Measurements from ENCODE around the gene KRT34.
"Not testable (repeated sequence)": the region's sequence is repeated elsewhere in the genome, so short reads cannot be mapped to it uniquely, and the experiment has no call there.

KRT34 gene

DNA sequence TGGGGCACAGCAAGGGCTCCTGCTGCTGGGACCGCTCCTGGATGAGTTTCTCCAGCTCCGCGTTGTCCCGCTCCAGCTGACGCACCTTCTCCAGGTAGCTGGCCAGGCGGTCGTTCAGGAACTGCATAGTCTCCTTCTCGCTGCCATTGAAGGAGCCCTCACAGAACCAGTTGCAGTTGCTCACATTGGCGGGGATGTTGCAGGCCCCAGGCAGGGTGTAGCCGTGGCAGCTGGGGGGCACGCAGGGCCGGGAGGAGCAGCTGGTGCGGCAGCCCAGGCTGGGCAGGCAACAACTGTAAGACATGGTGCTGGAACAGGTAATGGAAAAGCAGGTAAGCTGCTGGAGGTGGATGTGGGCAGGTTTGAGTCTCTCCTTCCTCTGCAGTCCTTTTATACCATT, at the start of gene KRT34:
Gene KRT34 (minus strand): TSS at position 364 of the 400 bp plus-strand sequence. CDS start 60 bp downstream, at position 304.
- not testable (repeated sequence) for DNase-seq

DNA sequence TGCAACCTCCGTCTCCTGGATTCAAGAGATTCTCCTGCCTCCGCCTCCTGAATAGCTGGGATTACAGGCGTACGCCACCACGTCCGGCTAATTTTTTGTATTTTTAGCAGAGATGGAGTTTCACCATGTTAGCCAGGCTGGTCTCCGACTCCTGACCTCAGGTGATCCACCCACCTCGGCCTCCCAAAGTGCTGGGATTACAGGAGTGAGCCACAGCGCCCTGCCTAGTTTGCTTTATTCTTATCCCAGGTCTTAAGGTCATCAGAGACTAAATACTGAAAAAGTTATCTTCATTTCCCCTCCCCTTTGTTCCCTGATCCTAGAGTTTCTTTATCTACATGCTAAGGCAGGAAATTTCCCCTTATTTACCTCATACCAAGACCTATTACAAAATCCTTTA, 48.3 kb upstream of the KRT34 start:
- DNase-seq = not testable (repeated sequence)

GRCh38 chr17:41429667-41430066, 47.6 kb upstream of the KRT34 start:
- no peak for DNase-seq

DNA sequence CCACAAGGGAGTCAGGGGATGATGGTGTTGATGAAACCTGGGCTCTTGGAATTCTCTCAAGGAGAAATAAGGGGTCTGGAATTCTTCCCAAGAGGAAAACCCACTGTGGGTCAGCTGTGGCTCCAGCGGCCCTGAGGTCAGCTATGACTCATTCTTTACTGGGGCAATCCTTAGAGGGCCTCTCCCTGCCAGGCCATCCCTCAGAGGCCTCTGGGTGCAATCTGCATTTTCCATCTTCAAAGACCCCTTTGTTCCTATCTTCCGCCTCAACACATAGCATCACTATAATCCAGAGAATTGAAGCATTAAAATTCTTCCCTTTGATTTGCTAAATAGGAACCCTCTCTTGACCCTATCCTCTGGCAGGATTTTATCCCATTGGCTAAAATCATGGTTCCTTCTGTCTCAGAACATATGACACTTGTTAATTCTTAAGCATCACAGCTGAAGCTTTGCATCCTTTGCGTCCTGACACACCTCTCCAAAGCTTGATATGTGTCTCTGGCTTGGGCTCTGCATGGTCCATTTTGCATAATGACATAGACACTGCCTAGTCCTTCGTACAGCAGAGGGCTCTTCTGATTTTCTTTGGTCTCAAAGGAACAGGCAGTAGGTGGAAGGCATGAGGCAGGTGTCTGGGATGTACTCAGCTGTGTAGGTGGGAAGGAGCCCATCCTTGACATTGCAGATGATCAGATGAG, 46.6 kb upstream of the KRT34 start:
- no peak for DNase-seq

DNA sequence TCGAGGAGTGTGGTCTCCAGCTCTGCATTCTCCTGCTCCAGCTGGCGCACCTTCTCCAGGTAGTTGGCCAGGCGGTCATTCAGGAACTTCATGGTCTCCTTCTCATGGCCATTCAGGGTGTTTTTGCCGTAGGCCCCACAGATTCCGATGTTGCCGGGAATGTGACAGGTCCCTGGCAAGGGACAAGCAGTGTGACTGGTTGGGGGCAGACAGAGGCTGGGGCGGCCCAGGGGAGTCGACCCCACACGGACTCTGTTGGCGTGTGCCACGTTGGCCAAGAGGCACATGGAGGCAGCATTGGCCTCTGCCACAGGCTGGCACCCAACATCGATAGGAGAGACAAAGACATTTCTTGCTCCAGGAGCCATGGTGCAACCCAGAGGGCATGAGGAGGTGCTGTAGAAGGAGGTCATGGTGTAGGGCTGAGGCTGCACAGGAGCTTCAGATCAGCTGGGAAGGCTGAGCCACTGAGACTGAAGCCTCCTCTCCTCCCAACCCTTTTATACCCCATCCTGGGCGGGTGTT, 42.1 kb upstream of the KRT34 start, which contains the start of gene KRT37:
Gene KRT37 (minus strand): TSS at position 475 of the 525 bp plus-strand sequence. CDS start 62 bp downstream, at position 413.
- no peak for DNase-seq

DNA sequence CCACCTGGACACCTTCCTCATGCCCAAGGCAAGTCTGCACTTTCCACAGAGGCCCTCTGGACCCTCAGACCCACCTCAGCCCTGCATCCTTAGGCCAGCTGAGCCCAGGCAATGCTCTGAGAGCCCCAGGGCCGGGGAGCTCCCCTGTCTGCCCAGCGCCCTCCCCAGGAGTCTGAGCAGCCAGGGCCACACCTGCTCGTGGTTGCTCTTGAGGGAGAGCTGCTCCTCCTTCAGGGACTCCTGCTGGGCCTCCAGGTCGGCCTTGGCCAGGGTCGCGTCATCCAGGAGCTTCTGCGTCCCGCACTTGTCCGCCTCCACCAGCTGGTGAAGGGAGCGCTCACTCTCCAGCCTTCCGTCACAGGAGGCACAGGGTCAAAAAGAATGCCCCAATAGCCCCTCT, 40.5 kb upstream of the KRT34 start:
- not testable (repeated sequence) for DNase-seq

- no peak for DNase-seq
These were observed 39.5 kb upstream of the KRT34 start for GRCh38 chr17:41421617-41422016.

- DNase-seq = no peak
These were observed 39.0 kb upstream of the KRT34 start for GRCh38 chr17:41421116-41421515.

DNA sequence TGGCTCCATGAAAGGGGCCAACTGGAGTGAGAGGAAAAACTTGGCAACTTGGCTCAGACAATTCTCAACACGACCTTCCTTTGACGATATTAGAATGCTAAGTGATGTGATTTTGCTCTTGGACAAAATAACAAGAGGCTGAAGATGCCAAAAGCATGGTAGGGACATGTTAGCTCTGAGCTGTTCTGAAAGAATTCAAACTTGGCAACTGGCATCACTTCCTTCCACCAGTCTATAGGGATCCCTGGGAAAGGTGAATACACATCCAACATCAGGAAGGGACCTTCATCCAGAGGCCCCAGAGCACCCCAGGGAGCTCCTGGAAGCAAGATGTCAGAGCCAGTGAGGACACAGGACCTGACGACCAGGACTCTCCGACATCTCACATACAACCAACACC, 38.0 kb upstream of the KRT34 start:
- DNase-seq = no peak

DNA sequence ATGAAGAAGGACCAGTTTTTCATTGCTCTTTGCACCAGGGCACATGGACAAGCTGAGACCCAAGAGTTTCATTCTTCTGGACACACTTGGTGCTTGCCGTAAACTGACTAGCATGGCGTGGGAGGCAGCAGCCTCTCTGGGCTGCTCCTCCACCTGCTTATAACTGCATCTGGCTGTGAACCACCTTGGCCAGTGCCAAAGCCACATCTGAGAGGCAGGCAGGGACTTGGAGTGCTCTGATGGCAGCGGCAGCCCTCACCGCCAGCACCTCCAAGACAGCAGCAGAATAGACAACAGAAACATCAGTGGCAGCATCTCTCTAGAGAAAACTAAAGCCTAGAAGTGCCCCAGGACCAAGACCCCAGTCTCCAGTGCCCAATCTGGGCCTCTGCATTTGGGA, 37.6 kb upstream of the KRT34 start:
- DNase-seq = no peak

DNA sequence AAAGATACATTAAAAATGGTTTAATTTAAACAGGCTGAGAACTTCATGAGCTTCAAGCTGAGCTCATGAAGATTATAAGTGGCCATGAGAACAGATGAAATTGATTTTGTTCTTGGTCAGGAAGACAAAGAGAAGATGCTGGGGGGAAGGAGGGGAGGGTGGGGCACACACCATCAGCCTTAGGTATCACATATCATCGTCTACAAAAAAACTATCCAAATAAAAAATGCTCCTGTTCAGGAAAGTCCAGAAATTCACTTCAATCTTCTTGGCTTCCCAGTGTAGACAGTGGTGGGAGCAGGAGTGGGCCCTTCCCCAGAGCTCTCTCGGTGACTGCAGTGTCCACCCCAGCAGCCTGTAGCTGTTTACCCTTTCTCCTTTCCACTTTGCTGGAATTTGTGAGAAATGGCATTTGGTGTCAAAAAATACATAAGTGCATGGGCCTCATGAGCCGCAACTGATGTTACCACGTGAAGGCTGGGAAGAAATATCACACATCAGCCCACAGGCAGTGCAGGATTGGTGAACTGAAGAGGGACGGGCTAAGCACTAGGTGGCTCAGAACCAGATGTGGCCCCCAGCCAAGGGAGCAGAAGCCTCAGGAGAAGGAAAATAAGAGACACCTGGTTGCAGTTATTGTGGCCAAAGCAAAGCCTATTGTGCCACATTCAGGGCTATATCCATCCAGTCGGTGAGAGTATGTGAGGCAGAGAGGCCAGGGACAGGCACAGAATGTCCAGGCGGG, 36.2 kb upstream of the KRT34 start:
- no peak for DNase-seq

- DNase-seq = no peak
These were observed 35.5 kb upstream of the KRT34 start for GRCh38 chr17:41417576-41418015.

- no peak for DNase-seq
These were observed 35.0 kb upstream of the KRT34 start for GRCh38 chr17:41417127-41417526.

- DNase-seq = no peak
These were observed 34.4 kb upstream of the KRT34 start for GRCh38 chr17:41416479-41416878.

DNA sequence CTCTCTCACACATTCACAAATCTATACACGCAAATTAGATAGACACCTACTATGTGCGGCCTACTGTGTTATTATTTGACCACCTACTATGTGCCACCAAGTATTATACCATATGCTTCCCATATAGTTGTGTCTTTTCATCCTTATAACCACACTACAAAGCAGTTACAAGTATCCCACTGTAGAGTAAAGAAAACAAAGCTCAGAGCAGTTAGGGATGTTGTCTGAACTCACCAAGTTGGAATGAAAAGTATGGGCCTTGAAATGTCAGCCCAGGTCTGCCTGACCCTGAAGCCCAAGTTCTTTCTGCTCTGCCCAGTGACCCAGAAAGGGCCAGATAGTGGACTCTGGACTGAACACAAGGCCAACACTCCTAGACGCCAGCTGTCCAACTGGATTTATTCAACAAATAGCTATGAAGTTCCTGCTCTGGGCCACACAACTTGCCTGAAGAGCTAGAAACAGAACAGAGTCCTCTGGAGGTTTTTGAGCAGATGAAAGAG, 33.8 kb upstream of the KRT34 start:
- no peak for DNase-seq

GRCh38 chr17:41415411-41415810, 33.3 kb upstream of the KRT34 start:
- DNase-seq = no peak

- no peak for DNase-seq
These were observed 31.9 kb upstream of the KRT34 start for GRCh38 chr17:41413982-41414381.

DNA sequence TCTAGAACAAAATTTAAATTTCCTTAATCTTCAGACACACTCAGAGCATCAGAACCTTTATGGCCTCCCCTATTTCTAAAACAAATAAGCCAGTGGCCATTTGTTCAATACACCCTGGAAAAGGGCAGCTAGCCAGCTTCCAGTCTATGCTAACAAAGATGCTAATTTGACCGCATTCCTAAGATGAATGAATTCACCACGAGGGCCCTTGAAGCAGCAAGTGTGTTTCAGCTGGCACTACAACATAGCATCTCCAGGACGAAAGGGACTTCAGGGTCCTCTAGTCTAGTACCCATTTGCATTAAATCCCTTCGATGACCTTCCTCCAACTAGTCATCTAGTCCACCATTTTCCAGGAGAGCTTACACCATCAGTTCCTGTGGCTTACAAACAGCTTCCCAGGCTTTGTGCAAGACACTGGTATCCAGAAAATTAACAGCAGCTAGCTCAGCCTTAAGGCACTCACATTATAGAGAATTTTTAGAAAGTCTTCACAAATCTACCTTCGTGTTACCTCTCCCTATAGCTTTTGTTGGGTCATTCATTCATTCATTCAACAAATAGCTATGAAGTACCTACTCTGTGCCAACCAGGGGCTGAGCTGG, 31.3 kb upstream of the KRT34 start:
- no peak for DNase-seq

- DNase-seq = no peak
These were observed 29.1 kb upstream of the KRT34 start for GRCh38 chr17:41411072-41411840.

GRCh38 chr17:41407226-41407625, 25.1 kb upstream of the KRT34 start:
- no peak for DNase-seq

- DNase-seq = no peak
These were observed 24.1 kb upstream of the KRT34 start for GRCh38 chr17:41406205-41406604.

DNA sequence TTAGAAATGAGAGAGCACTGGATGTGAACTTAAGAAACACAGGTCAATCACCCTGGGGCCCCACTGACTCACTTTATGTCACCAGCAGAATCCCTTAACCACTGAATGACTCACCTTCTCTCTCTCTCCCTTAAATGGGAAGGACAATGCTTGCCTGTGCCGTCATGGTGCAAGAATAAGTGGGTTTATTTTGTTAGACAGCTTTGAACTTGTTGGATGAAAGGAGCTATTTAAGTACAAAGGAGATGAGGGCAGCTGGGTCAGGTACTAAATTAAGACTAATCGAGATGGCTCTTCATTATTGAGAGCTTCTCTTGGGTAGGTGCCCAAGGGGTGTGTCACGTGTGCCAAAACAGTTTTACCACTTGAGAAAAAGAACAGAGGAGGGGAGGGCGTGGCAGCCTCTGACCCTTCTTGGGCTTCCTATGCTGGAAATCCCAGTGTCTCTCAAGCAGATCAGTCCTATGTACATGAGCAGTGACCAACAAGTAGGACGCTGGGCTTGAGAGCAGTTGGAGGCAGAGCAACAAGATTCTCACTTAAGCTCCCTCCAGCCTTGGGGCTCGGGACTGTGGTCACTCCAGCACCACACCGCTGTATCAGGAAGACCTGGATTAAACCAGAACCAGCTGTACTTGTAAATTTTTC, 22.0 kb upstream of the KRT34 start:
- no peak for DNase-seq

Data from NCI-H1694 treated with DMSO at 0.1 percent for 48 hours (cell line).